NCI-H2029 (cell line): ENCODE data around the gene VGF.
A peak's percentile ranks its signal among the peaks of the same experiment; 100 is the strongest.
"Not testable (repeated sequence)": the region's sequence is repeated elsewhere in the genome, so short reads cannot be mapped to it uniquely, and the experiment has no call there.

Experiments
- DNase-seq: peaks from one replicate; lab custom pipeline; 2025; lab: John Stamatoyannopoulos, UW

The VGF gene

GRCh38 chr7:101165075-101165957, at the start of gene VGF:
TSS of gene VGF (minus strand) at chr7:101165569. CDS start at chr7:101164843, 726 bp downstream.
- DNase-seq = peak; percentile 91

GRCh38 chr7:101212014-101212413, 46.6 kb upstream of the VGF start:
- DNase-seq = no peak

GRCh38 chr7:101211501-101211900, 46.1 kb upstream of the VGF start:
- no peak for DNase-seq

- no peak for DNase-seq
Measured at GRCh38 chr7:101210143-101210542, 44.8 kb upstream of the VGF start.

- DNase-seq = no peak
Measured at GRCh38 chr7:101208794-101209193, 43.4 kb upstream of the VGF start.

- DNase-seq = no peak
Measured at GRCh38 chr7:101207459-101207858, 42.1 kb upstream of the VGF start.

- no peak for DNase-seq
Measured at GRCh38 chr7:101206665-101207042, 41.3 kb upstream of the VGF start.

- no peak for DNase-seq
Measured at GRCh38 chr7:101205901-101206664, 40.7 kb upstream of the VGF start.

- not testable (repeated sequence) for DNase-seq
Measured at GRCh38 chr7:101203740-101204738, 38.7 kb upstream of the VGF start.

GRCh38 chr7:101202603-101202918, 37.2 kb upstream of the VGF start:
- DNase-seq = no peak

- no peak for DNase-seq
Measured at GRCh38 chr7:101201695-101202602, 36.6 kb upstream of the VGF start.

- DNase-seq = no peak
Measured at GRCh38 chr7:101200862-101201599, 35.7 kb upstream of the VGF start, which contains the start of gene MOGAT3. TSS of gene MOGAT3 (minus strand) at chr7:101201036. CDS start at chr7:101200854, 182 bp downstream.

GRCh38 chr7:101200504-101200861, 35.1 kb upstream of the VGF start:
- no peak for DNase-seq

GRCh38 chr7:101199522-101199921, 34.2 kb upstream of the VGF start:
- not testable (repeated sequence) for DNase-seq

- no peak for DNase-seq
Measured at GRCh38 chr7:101198476-101198875, 33.1 kb upstream of the VGF start.

GRCh38 chr7:101197991-101198390, 32.6 kb upstream of the VGF start:
- DNase-seq = no peak

GRCh38 chr7:101195884-101196283, 30.5 kb upstream of the VGF start:
- DNase-seq = no peak

- no peak for DNase-seq
Measured at GRCh38 chr7:101189109-101189508, 23.7 kb upstream of the VGF start.

GRCh38 chr7:101186844-101187428, 21.6 kb upstream of the VGF start:
- DNase-seq = no peak

- DNase-seq = no peak
Measured at GRCh38 chr7:101186194-101186593, 20.8 kb upstream of the VGF start.
